Activated CD4-positive, CD25-positive, alpha-beta regulatory T cell treated with anti-CD3 and anti-CD28 coated beads, Interleukin-2, amount 50 U/mL, for 72 hours (primary cell): Measurements from ENCODE around the gene FGFBP2.
"Not testable (repeated sequence)": the region's sequence is repeated elsewhere in the genome, so short reads cannot be mapped to it uniquely, and the experiment has no call there.

ENCODE experiments used
- DNase-seq: peaks from one replicate; pipeline ENCODE4 v3.0.0; 2021

Gene FGFBP2

GRCh38 chr4:15926486-15926885 lies 36.5 kb downstream of the FGFBP2 start:
- DNase-seq = no peak

GRCh38 chr4:15925830-15926229 lies 37.1 kb downstream of the FGFBP2 start:
- DNase-seq = no peak

GRCh38 chr4:15921592-15921932 lies 41.4 kb downstream of the FGFBP2 start:
- DNase-seq = no peak

- no peak for DNase-seq
Measured at GRCh38 chr4:15920723-15921591, 42.0 kb downstream of the FGFBP2 start.

GRCh38 chr4:15918484-15919129 lies 44.4 kb downstream of the FGFBP2 start:
- DNase-seq = no peak

- DNase-seq = no peak
Measured at GRCh38 chr4:15917297-15917696, 45.7 kb downstream of the FGFBP2 start.

GRCh38 chr4:15916358-15916757 lies 46.6 kb downstream of the FGFBP2 start:
- not testable (repeated sequence) for DNase-seq

- no peak for DNase-seq
Measured at GRCh38 chr4:15914736-15915135, 48.2 kb downstream of the FGFBP2 start.

GRCh38 chr4:15914291-15914690 lies 48.7 kb downstream of the FGFBP2 start:
- DNase-seq = no peak

GRCh38 chr4:15913631-15913970 lies 49.4 kb downstream of the FGFBP2 start:
- DNase-seq = no peak

GRCh38 chr4:15912961-15913630 lies 49.9 kb downstream of the FGFBP2 start:
- no peak for DNase-seq

GRCh38 chr4:15912236-15912635 lies 50.7 kb downstream of the FGFBP2 start:
- DNase-seq = no peak
